Measurements from ENCODE around the gene FAM149A. TPM values are rescaled to one million over a fixed set of nuclear protein-coding genes. Genes with fewer than 3 reads are reported as not detected.

The FAM149A gene
- total and polyA plus RNA-seq, 2 experiments from 2014 or later = 10.8 to 13.3 TPM

DNA sequence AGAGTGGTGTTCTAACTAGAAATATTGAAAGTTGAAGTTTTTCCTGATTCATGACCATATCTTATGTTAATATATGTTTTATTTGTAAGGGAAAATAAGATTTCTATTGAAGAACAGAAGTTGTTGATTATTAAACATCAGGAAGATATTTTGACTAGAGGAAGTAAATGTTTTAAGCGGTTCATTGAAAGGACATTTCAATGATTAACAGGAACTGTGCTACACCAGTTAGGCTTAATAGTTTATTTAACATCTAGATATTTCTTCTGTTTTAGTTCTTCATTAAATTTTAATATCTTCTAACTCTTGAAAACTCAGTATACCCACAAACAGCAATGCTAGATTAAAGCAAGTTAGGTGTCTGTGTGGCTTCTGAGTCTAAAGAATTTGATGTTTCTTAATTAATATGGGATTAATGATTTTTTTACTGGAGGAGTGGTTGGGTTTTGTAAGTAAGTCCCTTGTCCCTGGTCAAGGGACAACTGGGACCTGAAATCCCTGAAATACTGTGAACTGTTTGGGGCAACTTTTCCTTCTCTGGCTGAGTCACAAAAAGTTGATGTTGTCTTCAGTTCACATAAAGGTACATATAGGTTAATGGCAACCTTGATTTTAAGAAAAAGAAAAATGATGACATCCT, 44.0 kb downstream of the FAM149A start:
- Histone ChIP-seq H3K4me2 (no peak overlapping the region), H2AFZ (no peak overlapping the region), H4K20me1 (replicated peaks; ENCODE audit: insufficient read depth) (no peaks in the 10 kb centered on the region), H3K79me2 (replicated peaks; ENCODE audit: insufficient read depth) (no peaks in the 10 kb centered on the region), H3K4me1 (ENCODE audit: insufficient read depth) (peaks cover 35% of the 10 kb centered on the region), H3K27me3 (ENCODE audit: insufficient read depth) (peaks cover 34% of the 10 kb centered on the region), H3K36me3 (ENCODE audit: insufficient read depth) (no peaks in the 10 kb centered on the region), H3K9me2 (ENCODE audit: insufficient read depth) (no peaks in the 10 kb centered on the region), H3K27ac (ENCODE audit: low read depth) (no peak overlapping the region), H3K4me3 (no peak overlapping the region), H3F3A (replicated peaks; ENCODE audit: low read depth) (peaks cover 7% of the 10 kb centered on the region; the same call in 1 of the 2 replicates)
- TF ChIP-seq, protein P1, sequence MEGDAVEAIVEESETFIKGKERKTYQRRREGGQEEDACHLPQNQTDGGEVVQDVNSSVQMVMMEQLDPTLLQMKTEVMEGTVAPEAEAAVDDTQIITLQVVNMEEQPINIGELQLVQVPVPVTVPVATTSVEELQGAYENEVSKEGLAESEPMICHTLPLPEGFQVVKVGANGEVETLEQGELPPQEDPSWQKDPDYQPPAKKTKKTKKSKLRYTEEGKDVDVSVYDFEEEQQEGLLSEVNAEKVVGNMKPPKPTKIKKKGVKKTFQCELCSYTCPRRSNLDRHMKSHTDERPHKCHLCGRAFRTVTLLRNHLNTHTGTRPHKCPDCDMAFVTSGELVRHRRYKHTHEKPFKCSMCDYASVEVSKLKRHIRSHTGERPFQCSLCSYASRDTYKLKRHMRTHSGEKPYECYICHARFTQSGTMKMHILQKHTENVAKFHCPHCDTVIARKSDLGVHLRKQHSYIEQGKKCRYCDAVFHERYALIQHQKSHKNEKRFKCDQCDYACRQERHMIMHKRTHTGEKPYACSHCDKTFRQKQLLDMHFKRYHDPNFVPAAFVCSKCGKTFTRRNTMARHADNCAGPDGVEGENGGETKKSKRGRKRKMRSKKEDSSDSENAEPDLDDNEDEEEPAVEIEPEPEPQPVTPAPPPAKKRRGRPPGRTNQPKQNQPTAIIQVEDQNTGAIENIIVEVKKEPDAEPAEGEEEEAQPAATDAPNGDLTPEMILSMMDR (conservative IDR thresholded peaks at IDR 0.05; ENCODE audit: low read depth in 2 of 2) = no peak
- TF ChIP-seq POLR2AphosphoS5 (IDR thresholded peaks at IDR 0.05; ENCODE audit: low read depth) (no peak), STAT1 (IDR thresholded peaks at IDR 0.05; ENCODE audit: unreplicated experiment) (no peak), ZNF331 (CRISPR knock-in tag; IDR thresholded peaks at IDR 0.05; ENCODE audit: low read depth) (no peak), JUNB (IDR thresholded peaks at IDR 0.05; ENCODE audit: unreplicated experiment) (no peak), ZNF114 (CRISPR knock-in tag; IDR thresholded peaks at IDR 0.05) (no peak), EZH2phosphoT487 (IDR thresholded peaks at IDR 0.05; ENCODE audit: unreplicated experiment) (no peak), NANOG (IDR thresholded peaks at IDR 0.05; ENCODE audit: borderline replicate concordance) (no peak), EZH2 (IDR thresholded peaks at IDR 0.05; ENCODE audit: low read depth, unreplicated experiment) (no peak), REST (IDR thresholded peaks at IDR 0.05; ENCODE audit: unreplicated experiment) (no peak)
- TF ChIP-seq, protein P2, sequence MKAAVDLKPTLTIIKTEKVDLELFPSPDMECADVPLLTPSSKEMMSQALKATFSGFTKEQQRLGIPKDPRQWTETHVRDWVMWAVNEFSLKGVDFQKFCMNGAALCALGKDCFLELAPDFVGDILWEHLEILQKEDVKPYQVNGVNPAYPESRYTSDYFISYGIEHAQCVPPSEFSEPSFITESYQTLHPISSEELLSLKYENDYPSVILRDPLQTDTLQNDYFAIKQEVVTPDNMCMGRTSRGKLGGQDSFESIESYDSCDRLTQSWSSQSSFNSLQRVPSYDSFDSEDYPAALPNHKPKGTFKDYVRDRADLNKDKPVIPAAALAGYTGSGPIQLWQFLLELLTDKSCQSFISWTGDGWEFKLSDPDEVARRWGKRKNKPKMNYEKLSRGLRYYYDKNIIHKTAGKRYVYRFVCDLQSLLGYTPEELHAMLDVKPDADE (IDR thresholded peaks at IDR 0.05) = no peak
- peaks cover 5% of the 10 kb centered on the region; the same call in 1 of the 3 replicates for H3K36me3 Mint-ChIP-seq (ENCODE audit: low read depth)
- no peak overlapping the region for H3K4me3 Mint-ChIP-seq
- DNase-seq (ENCODE audit: low spot score) (no peak), ATAC-seq (no peak)
- peaks cover 35% of the 10 kb centered on the region for H3K4me1 Mint-ChIP-seq
- H3K27ac Mint-ChIP-seq = no peak overlapping the region
- peaks cover 19% of the 10 kb centered on the region for H3K27me3 Mint-ChIP-seq (ENCODE audit: insufficient read depth, low read depth, poor library complexity)
- H3K9me3 Mint-ChIP-seq = no peaks in the 10 kb centered on the region
